T47D (cell line): ENCODE data around the gene PIGP.
"Not testable (repeated sequence)": the region's sequence is repeated elsewhere in the genome, so short reads cannot be mapped to it uniquely, and the experiment has no call there.

Experiments
- DNase-seq, 2 experiments: peaks; one replicate each; pipeline versions ENCODE4 v3.0.0 to v3.0.0-alpha.2; 2011 to 2012; ENCODE audit warnings: low read depth in 1 of 2, low spot score in 1 of 2
- JUND ChIP-seq: IDR thresholded peaks from 2 replicates; pipeline ENCODE4 v1.6.1; 2012; ENCODE audit warnings: low read depth
- in situ Hi-C: cut with HindIII; loops from 2 replicates; pipeline ENCODE4 v1.10.0; 2016; ENCODE audit warnings: low sequenced_read_pairs, low pct_unique_long_range_greater_than_20kb

PIGP gene

DNA sequence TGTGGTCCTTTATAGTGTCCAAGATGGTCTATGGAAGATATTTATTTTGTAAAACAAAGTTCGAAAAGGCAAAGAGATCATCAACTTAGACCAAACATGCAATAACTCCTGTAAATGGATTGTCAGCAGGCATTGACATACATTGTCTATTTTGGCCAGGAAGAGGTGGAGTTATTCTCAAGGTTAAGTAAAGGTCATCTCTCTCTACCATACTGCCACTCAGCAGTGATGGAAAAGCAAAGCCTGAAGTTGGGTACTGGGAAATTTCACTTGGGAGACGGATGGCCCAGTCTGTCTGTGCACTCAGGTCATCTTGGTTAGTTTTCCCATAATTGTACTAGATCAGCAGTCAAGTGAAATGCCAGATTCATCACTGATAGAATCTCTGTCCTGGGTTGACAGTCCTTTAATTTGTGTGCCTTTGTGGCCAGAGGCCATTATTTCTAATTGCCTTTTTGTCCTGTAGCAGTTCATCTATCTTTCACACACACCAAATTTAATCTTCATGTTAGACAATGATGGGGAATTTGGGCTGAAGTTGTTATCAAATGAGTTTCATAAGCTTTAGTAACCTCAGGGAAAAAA lies 17.5 kb downstream of the PIGP start:
- no peak for TF ChIP-seq JUND
- in situ Hi-C loops, result no loop called here
- DNase-seq, result no peak

DNA sequence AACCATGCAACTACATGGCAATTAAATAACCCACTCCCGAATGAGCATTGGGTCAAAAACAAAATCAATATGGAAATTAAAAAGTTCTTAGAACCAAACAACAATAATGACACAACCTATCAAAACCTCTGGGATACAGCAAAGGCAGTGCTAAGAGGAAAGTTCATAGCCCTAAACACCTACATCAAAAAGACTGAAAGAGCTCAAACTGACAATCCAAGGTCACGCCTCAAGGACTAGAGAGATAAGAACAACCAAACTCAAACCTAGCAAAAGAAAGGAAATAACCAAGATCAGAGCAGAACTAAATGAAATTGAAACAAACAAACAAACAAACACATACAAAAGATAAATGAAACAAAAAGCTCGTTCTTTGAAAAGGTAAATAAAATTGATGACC lies 23.1 kb downstream of the PIGP start:
- DNase-seq, in situ Hi-C loops: not testable (repeated sequence)

DNA sequence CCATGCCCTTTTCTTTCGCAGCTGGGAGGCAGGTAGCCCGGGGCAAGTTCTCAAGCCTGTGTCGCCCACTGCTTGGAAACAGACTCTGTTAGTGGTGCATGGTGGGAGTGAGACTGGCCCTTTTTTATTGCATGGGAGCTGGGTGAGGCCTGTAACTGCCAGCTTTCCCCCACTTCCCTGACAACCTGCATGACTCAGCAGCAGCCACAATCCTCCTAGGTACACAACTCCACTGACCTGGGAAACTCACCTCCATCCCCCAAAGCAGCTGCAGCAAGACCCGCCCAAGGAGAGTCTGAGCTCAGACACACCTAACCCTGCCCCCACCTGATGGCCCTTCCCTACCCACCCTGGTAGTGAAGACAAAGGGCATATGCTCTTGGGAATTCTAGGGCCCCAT lies 25.8 kb downstream of the PIGP start:
- in situ Hi-C loops, result no loop called here
- TF ChIP-seq JUND, result no peak
- no peak for DNase-seq

DNA sequence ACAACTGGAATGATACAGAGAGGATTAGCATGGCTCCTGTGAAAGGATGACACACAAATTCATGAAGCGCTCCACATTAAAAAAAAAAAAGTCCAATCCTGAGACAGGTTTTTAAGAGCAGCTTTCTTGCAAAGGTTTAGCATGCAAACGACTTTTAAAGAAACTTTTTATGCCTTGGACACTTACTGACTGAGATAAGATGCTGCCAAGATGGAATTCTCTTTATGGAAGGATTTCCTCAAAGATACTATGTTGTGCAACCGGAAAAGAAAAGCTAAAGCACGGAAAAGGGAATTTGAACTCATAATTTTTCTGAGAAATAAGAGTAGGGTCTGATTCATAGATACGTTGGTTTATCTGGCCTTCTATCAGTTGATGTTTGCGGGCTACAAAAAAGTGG lies 27.3 kb downstream of the PIGP start:
- no peak for DNase-seq
- no peak for TF ChIP-seq JUND
- in situ Hi-C loops, result no loop called here

DNA sequence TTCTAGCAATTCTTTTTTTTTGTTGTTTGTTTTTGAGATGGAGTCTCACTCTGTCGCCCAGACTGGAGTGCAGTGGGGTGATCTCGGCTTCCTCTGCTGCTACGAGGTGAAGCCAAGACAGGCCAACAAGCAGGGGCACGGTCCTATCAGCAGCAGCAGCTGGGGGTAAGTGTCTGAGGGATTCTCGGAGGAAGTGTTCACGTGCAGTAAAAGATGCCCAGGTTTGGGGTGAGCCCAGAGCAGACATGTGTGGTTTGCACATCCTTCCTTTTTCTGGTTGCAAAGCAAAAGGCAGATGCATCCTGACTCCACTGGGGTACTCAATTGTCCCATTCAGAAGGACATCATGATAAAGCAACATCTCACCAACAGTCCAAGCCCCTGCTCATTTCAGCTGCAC lies 27.7 kb downstream of the PIGP start:
- TF ChIP-seq JUND, result no peak
- DNase-seq, result no peak
- in situ Hi-C loops, result no loop called here

DNA sequence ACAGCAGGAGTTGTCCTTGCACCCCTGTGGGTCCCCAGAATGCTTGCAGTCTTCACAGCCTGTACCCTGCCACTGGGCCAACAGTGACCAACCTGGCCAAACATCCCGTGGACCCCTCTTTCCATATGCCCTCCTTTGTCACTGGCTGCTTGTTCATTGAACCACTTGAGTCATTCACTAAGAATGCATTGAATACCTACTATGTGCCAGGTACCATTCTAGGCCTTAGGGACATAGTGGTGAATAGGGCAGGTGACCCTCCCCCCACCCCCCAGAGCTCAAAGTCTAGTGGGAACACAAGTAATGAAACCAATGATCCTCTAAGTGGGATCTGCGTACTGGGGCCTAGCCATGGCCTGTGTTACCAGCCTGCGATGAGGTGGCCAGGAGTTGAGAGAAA lies 28.2 kb downstream of the PIGP start:
- no peak for TF ChIP-seq JUND
- no peak for DNase-seq

DNA sequence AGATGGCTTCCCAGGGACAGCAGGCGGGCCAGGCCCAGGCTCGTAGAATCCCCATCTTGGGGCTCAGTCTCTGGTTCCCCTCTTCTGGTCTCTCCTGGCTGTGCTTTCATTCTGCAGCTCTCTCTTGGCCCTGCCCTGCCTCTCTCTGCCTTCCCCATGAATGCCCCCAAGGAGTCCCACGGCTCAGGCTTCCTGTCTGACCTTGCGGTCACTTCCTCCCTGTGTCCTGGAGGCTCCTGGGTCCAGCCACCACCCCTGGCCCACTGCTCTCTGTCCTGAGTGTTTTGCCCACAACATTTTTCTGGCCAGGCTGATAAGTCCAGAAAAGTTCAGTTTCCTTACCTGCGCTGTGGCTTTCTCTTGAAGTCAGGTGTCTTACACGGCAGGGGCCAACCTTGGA lies 29.1 kb downstream of the PIGP start:
- no peak for DNase-seq
- in situ Hi-C loops, result no loop called here
- TF ChIP-seq JUND, result no peak

More for the DNA sequence above, 28.2 kb downstream of the PIGP start:
- in situ Hi-C loops, result no loop called here

DNA sequence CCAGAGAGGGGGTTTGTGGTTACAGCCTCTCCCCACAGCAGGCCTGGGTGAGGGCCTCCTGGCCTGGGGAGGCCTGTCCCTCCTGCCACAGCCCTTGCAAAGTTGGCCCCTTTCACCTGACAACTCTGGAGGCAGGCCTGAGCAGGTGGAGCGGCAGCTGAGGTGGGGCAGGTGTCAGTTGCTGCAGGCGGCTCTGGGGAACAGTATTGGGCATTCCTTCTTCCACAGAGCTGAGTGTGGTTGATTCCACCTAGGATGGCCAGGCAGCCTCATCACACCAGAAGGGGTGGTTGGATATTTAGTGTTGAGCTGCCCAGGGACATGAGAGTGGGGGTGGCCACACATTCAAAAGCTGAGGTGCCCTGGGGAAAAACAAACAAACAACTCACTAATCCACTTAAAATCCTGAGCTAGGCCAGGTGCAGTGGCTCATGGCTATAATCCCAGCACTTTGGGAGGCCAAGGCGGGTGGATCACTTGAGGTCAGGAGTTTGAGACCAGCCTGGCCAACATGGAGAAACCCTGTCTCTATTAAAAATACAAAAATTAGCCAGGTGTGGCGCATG lies 31.1 kb downstream of the PIGP start:
- peak in 1 of 2 experiments; percentile 76 for DNase-seq
- in situ Hi-C loops, result no loop called here
- no peak for TF ChIP-seq JUND

DNA sequence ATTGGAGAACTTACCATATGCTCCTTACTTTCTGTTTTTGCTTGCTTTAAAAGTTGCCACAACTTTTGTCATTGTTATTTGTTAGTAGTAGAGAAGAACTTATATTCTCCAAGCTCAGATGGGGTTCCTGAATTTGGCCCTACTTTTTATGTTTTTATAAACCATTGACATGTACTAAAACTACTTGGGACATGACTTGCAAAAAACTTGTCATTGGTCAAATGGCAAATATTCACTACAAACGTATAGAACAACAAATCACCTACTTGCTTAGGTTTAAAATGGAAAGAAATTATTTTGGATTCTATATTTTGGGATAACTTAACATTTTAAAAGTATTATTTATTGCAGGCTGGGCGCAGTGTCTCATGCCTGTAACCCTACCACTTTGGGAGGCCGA lies 32.7 kb downstream of the PIGP start:
- TF ChIP-seq JUND, result no peak
- no peak for DNase-seq
- in situ Hi-C loops, result no loop called here

DNA sequence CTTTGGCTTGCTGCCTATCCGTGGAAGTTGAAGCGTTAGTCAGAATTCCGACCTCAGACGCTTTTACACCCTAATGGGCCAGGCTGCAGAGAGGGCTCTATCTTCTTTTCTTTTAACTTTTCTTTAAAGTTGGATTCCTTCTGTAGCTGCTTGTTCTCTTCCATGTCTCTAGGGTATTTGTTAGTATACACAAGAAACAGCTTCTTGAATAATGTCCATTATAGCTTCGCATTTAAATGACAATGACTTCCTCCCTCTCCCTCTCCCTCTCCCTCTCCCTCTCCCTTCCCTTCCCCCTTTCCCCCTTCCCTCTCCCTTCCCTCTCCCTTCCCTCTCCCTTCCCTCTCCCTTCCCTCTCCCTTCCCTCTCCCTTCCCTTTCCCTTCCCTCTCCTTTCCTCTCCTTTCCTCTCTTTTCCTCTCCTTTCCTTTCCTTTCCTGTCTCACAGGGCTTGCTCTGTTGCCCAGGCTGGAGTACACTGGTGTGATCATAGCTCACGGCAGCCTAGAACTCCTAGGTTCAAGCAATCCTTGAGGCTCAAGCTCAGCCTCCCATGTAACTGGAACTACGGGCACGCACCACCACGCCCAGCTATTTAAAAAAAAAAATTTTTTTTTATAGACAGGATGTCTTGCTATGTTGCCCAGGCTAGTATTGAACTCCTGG lies 33.3 kb downstream of the PIGP start:
- in situ Hi-C loops, result no loop called here
- TF ChIP-seq JUND, result no peak
- no peak for DNase-seq

DNA sequence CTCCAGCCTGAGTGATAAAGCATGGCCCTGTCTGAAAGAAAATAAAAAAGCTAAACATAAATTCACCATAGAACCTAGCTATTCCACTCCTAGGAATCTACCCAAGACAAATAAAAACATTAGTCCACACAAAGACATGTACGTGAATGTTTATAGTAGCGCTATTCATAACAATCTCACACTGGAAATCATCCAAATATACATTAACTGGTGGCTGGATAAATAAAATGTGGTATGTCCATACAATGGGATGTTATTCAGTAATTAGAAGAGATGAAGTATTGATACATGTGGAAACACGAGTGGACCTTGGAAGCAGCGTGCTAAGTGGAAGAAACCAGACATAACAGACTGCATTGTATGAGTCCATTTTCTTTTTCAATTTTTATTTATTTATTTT lies 36.7 kb downstream of the PIGP start:
- peak in 1 of 2 experiments; percentile 68 for DNase-seq
- in situ Hi-C loops, result no loop called here
- TF ChIP-seq JUND, result no peak

DNA sequence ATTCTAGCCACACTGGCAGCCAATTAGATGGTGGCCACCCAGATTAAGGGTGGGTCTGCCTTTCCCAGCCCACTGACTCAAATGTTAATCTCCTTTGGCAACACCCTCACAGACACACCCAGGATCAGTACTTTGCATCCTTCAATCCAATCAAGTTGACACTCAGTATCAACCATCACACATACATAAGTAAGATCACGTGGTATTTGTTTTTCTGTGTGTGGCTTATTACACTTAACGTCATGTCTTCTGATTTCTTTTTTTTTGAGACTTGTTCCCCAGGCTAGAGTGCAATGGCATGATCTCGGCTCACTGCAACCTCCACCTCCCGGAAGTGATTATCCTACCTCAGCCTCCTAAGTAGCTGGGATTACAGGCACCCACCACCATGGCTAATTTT lies 38.5 kb downstream of the PIGP start:
- DNase-seq, in situ Hi-C loops: not testable (repeated sequence)

DNA sequence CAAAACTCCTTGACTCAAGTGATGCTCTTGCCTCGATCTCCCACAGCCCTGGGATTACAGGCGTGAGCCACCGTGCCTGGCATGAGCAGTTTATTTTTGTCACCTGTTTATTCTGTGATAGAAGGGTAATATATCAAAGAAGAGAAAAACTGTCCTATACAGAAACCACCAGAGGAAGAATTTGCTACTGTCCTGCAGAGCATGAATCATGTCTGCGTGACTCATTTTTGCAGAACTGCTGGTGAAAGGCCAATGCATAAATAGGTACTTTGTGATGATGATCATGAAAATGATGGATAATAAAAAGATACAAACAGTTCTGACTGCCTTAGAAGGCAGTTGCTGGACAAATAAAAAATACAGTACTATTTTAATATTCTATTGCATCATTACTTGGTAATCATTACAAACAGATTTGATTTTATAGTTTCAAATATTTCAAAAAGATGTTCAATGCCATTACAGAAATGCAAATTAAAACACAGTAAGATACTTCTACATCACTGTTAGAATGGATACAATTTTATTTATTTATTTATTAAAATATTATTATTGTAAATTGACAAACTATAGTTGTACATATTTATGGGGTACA lies 39.9 kb downstream of the PIGP start:
- in situ Hi-C loops, result no loop called here
- TF ChIP-seq JUND, result no peak
- DNase-seq, result no peak
